ENCODE measurements around the gene TOM1.

The TOM1 gene

GRCh38 chr22:35341090-35341874, 41.6 kb downstream of the TOM1 start:
- Histone ChIP-seq H3K9ac (ENCODE audit: low read length) (no peak overlapping the region), H3K27ac (ENCODE audit: low read depth, low read length) (no peak overlapping the region), H3K9me3 (ENCODE audit: low read length) (no peaks in the 10 kb centered on the region), H3K4me3 (ENCODE audit: low read depth in 1 of 2, low read length in 2 of 2) (no peak overlapping the region), H3K27me3 (ENCODE audit: control insufficient read depth in 1 of 2, insufficient read depth in 2 of 2, low read length in 2 of 2) (no peaks in the 10 kb centered on the region), H3K36me3 (ENCODE audit: insufficient read depth, low read length) (peaks cover 58% of the 10 kb centered on the region), H3K4me1 (ENCODE audit: insufficient read depth, low read length) (no peaks in the 10 kb centered on the region)

- Histone ChIP-seq H3K27me3 (ENCODE audit: control insufficient read depth in 1 of 2, insufficient read depth in 2 of 2, low read length in 2 of 2) (no peaks in the 10 kb centered on the region), H3K9ac (ENCODE audit: low read length) (no peak overlapping the region), H3K4me1 (ENCODE audit: insufficient read depth, low read length) (no peaks in the 10 kb centered on the region), H3K9me3 (ENCODE audit: low read length) (no peaks in the 10 kb centered on the region), H3K4me3 (ENCODE audit: low read depth in 1 of 2, low read length in 2 of 2) (no peak overlapping the region), H3K36me3 (ENCODE audit: insufficient read depth, low read length) (peaks cover 51% of the 10 kb centered on the region), H3K27ac (ENCODE audit: low read depth, low read length) (no peak overlapping the region)
These were observed 42.7 kb downstream of the TOM1 start for GRCh38 chr22:35342390-35342789.

- H3K36me3 ChIP-seq (ENCODE audit: insufficient read depth, low read length), result peaks cover 37% of the 10 kb centered on the region
- H3K27ac ChIP-seq (ENCODE audit: low read depth, low read length), result no peak overlapping the region
- no peaks in the 10 kb centered on the region for H3K27me3 ChIP-seq (ENCODE audit: control insufficient read depth in 1 of 2, insufficient read depth in 2 of 2, low read length in 2 of 2)
- no peaks in the 10 kb centered on the region for H3K4me1 ChIP-seq (ENCODE audit: insufficient read depth, low read length)
- no peak overlapping the region for H3K9ac ChIP-seq (ENCODE audit: low read length)
- no peak overlapping the region for H3K4me3 ChIP-seq (ENCODE audit: low read depth in 1 of 2, low read length in 2 of 2)
- no peaks in the 10 kb centered on the region for H3K9me3 ChIP-seq (ENCODE audit: low read length)
These were observed 44.2 kb downstream of the TOM1 start for GRCh38 chr22:35343664-35344550.

GRCh38 chr22:35344956-35345690, 45.4 kb downstream of the TOM1 start:
- no peak overlapping the region for H3K27ac ChIP-seq (ENCODE audit: low read depth, low read length)
- peaks cover 29% of the 10 kb centered on the region for H3K36me3 ChIP-seq (ENCODE audit: insufficient read depth, low read length)
- no peak overlapping the region for H3K9ac ChIP-seq (ENCODE audit: low read length)
- H3K4me1 ChIP-seq (ENCODE audit: insufficient read depth, low read length), result peaks cover 9% of the 10 kb centered on the region
- no peaks in the 10 kb centered on the region for H3K9me3 ChIP-seq (ENCODE audit: low read length)
- no peak overlapping the region for H3K4me3 ChIP-seq (ENCODE audit: low read depth in 1 of 2, low read length in 2 of 2)
- H3K27me3 ChIP-seq (ENCODE audit: control insufficient read depth in 1 of 2, insufficient read depth in 2 of 2, low read length in 2 of 2), result no peaks in the 10 kb centered on the region

- H3K4me1 ChIP-seq (ENCODE audit: insufficient read depth, low read length), result peaks cover 15% of the 10 kb centered on the region
- H3K27ac ChIP-seq (ENCODE audit: low read depth, low read length), result no peak overlapping the region
- H3K9me3 ChIP-seq (ENCODE audit: low read length), result no peaks in the 10 kb centered on the region
- H3K4me3 ChIP-seq (ENCODE audit: low read depth in 1 of 2, low read length in 2 of 2), result no peak overlapping the region
- H3K36me3 ChIP-seq (ENCODE audit: insufficient read depth, low read length), result peaks cover 23% of the 10 kb centered on the region
- H3K27me3 ChIP-seq (ENCODE audit: control insufficient read depth in 1 of 2, insufficient read depth in 2 of 2, low read length in 2 of 2), result no peaks in the 10 kb centered on the region
- H3K9ac ChIP-seq (ENCODE audit: low read length), result no peak overlapping the region
These were observed 46.3 kb downstream of the TOM1 start for GRCh38 chr22:35345808-35346505.

- peaks cover 16% of the 10 kb centered on the region for H3K36me3 ChIP-seq (ENCODE audit: insufficient read depth, low read length)
- no peaks in the 10 kb centered on the region for H3K9me3 ChIP-seq (ENCODE audit: low read length)
- no peaks in the 10 kb centered on the region for H3K27me3 ChIP-seq (ENCODE audit: control insufficient read depth in 1 of 2, insufficient read depth in 2 of 2, low read length in 2 of 2)
These were observed 47.0 kb downstream of the TOM1 start for GRCh38 chr22:35346596-35347220.

GRCh38 chr22:35347462-35347861, 47.8 kb downstream of the TOM1 start:
- Histone ChIP-seq H3K27ac (ENCODE audit: low read depth, low read length) (no peak overlapping the region), H3K9ac (ENCODE audit: low read length) (no peak overlapping the region), H3K27me3 (ENCODE audit: control insufficient read depth in 1 of 2, insufficient read depth in 2 of 2, low read length in 2 of 2) (no peaks in the 10 kb centered on the region), H3K4me1 (ENCODE audit: insufficient read depth, low read length) (peaks cover 20% of the 10 kb centered on the region), H3K9me3 (ENCODE audit: low read length) (no peaks in the 10 kb centered on the region), H3K4me3 (ENCODE audit: low read depth in 1 of 2, low read length in 2 of 2) (no peak overlapping the region), H3K36me3 (ENCODE audit: insufficient read depth, low read length) (peaks cover 11% of the 10 kb centered on the region)

More at GRCh38 chr22:35346596-35347220, 47.0 kb downstream of the TOM1 start:
- Histone ChIP-seq H3K9ac (ENCODE audit: low read length) (no peak overlapping the region), H3K27ac (ENCODE audit: low read depth, low read length) (no peak overlapping the region), H3K4me1 (ENCODE audit: insufficient read depth, low read length) (peaks cover 20% of the 10 kb centered on the region), H3K4me3 (ENCODE audit: low read depth in 1 of 2, low read length in 2 of 2) (no peak overlapping the region)

GRCh38 chr22:35348026-35348590, 48.4 kb downstream of the TOM1 start:
- Histone ChIP-seq H3K4me1 (ENCODE audit: insufficient read depth, low read length) (peaks cover 20% of the 10 kb centered on the region), H3K9ac (ENCODE audit: low read length) (no peak overlapping the region), H3K4me3 (ENCODE audit: low read depth in 1 of 2, low read length in 2 of 2) (no peak overlapping the region), H3K9me3 (ENCODE audit: low read length) (no peaks in the 10 kb centered on the region), H3K36me3 (ENCODE audit: insufficient read depth, low read length) (peaks cover 9% of the 10 kb centered on the region), H3K27me3 (ENCODE audit: control insufficient read depth in 1 of 2, insufficient read depth in 2 of 2, low read length in 2 of 2) (no peaks in the 10 kb centered on the region), H3K27ac (ENCODE audit: low read depth, low read length) (no peak overlapping the region)

- no peak overlapping the region for H3K27ac ChIP-seq (ENCODE audit: low read depth, low read length)
- no peak overlapping the region for H3K4me3 ChIP-seq (ENCODE audit: low read depth in 1 of 2, low read length in 2 of 2)
- no peaks in the 10 kb centered on the region for H3K27me3 ChIP-seq (ENCODE audit: control insufficient read depth in 1 of 2, insufficient read depth in 2 of 2, low read length in 2 of 2)
- H3K36me3 ChIP-seq (ENCODE audit: insufficient read depth, low read length), result peaks cover 3% of the 10 kb centered on the region
- H3K9ac ChIP-seq (ENCODE audit: low read length), result no peak overlapping the region
- peaks cover 20% of the 10 kb centered on the region for H3K4me1 ChIP-seq (ENCODE audit: insufficient read depth, low read length)
- H3K9me3 ChIP-seq (ENCODE audit: low read length), result no peaks in the 10 kb centered on the region
These were observed 49.0 kb downstream of the TOM1 start for GRCh38 chr22:35348703-35349102.

GRCh38 chr22:35349368-35349703, 49.6 kb downstream of the TOM1 start:
- Histone ChIP-seq H3K9me3 (ENCODE audit: low read length) (no peaks in the 10 kb centered on the region), H3K27me3 (ENCODE audit: control insufficient read depth in 1 of 2, insufficient read depth in 2 of 2, low read length in 2 of 2) (no peaks in the 10 kb centered on the region), H3K36me3 (ENCODE audit: insufficient read depth, low read length) (no peaks in the 10 kb centered on the region), H3K4me3 (ENCODE audit: low read depth in 1 of 2, low read length in 2 of 2) (no peak overlapping the region), H3K27ac (ENCODE audit: low read depth, low read length) (peak overlapping the region; percentile 87), H3K4me1 (ENCODE audit: insufficient read depth, low read length) (peaks cover 20% of the 10 kb centered on the region), H3K9ac (ENCODE audit: low read length) (no peak overlapping the region)

Data from muscle layer of colon (tissue), 2 donors.